ENCODE data around the gene MS4A18. TPM values are rescaled to one million over a fixed set of nuclear protein-coding genes. Genes with fewer than 3 reads are reported as not detected.

The MS4A18 gene
- polyA plus RNA-seq, 4 donors: 0.77 to 1.1 (median 0.97) TPM; not detected in 1

DNA sequence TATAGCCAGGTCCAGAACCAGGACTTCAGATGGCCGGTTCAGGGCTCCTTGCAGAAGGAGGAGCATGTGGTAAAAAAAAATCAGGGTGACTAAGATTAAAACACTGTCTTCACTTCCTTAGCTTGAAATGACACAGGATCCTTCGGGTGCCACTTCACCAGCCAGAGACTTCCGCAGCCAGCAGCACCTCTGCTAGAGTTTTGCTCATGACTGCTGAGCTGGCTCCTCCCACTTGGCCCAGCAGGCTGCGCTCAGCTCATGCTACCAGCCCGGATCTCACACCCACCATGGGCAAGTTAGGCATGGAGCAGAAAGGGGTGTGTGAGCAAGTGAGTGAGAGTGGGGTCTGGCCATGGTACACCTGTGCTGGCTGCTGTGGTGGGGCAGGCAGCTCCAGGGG, 6.6 kb upstream of the MS4A18 start:
- peaks cover 0 to 36% of the 10 kb centered on the region in 2 donors for H3K9me3 ChIP-seq (ENCODE audit: control insufficient read depth in 2 of 2, insufficient read depth in 1 of 2, low read depth in 1 of 2, low read length in 1 of 2)
- DNase-seq: no peak
- H3K27me3 ChIP-seq (ENCODE audit: control insufficient read depth in 3 of 3, insufficient read depth in 3 of 3, low read length in 3 of 3): peaks cover 0 to 3% (median 0%) of the 10 kb centered on the region in 3 donors
- FAIRE-seq: no peak
- peaks cover 0 to 16% (median 4%) of the 10 kb centered on the region in 3 donors for H3K36me3 ChIP-seq (ENCODE audit: control insufficient read depth in 3 of 3, insufficient read depth in 2 of 3, low read depth in 1 of 3, low read length in 3 of 3)
- H3K27ac ChIP-seq (ENCODE audit: low read depth in 1 of 3, low read length in 2 of 3): peak overlapping the region; percentile 11 to 83 (median 78)
- WGBS, 3 donors: 90 to 93% (median 92%) methylated on average over 5 of the region's 5 CpGs
- H3K4me3 ChIP-seq (ENCODE audit: low read depth in 1 of 3, low read length in 3 of 3): no peak overlapping the region
- H3K4me1 ChIP-seq (ENCODE audit: control insufficient read depth in 3 of 3, insufficient read depth in 2 of 3, low read depth in 1 of 3, low read length in 2 of 3): peaks cover 0 to 46% (median 11%) of the 10 kb centered on the region in 3 donors

DNA sequence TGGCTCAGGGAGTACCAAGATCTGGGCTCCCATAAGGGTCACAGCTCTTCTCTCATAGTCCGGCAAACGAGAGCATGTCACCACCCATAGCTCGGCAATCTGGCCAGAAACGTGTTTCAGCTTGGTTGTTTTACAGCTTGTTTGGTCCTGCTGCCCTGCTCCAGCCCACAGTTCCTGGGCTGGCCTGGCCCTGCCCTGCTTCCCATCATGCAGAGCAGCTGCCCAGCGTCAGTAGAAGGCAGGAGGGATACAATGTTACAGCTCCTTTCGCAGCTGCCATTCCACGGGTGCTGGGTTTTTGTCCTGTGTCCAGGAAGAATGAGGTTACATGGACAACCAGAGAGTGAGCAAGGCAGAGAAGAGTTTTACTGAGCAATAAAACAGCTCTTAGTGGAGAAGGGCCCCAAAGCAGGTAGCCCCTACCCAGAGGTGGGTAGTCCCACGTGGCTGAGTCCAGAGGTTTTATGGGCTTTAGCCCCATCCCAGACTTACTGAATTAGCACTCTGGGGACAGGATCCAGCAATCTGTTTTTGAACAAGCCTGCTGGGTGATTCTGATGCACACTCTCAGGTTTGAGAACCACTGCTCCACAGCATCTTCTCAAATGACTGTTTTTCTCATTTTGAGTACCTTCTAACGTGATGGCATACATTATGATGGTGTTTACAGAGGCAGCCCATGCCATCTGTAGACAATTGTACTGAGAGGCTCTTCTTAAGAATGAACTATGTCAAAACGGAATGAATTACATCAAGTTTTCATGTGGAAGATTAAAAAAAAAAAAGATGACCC, 5.8 kb upstream of the MS4A18 start:
- Histone ChIP-seq H3K4me1 (ENCODE audit: control insufficient read depth in 3 of 3, insufficient read depth in 2 of 3, low read depth in 1 of 3, low read length in 2 of 3) (peaks cover 0 to 44% (median 11%) of the 10 kb centered on the region in 3 donors), H3K36me3 (ENCODE audit: control insufficient read depth in 3 of 3, insufficient read depth in 2 of 3, low read depth in 1 of 3, low read length in 3 of 3) (peaks cover 0 to 16% (median 4%) of the 10 kb centered on the region in 3 donors), H3K9me3 (ENCODE audit: control insufficient read depth in 2 of 2, insufficient read depth in 1 of 2, low read depth in 1 of 2, low read length in 1 of 2) (peaks cover 0 to 36% of the 10 kb centered on the region in 2 donors), H3K4me3 (ENCODE audit: low read depth in 1 of 3, low read length in 3 of 3) (no peak overlapping the region), H3K27me3 (ENCODE audit: control insufficient read depth in 3 of 3, insufficient read depth in 3 of 3, low read length in 3 of 3) (peaks cover 0 to 3% (median 0%) of the 10 kb centered on the region in 3 donors), H3K27ac (ENCODE audit: low read depth in 1 of 3, low read length in 2 of 3) (peak overlapping the region; percentile 11 to 83 (median 78))
- 44 to 76% (median 58%) methylated on average over 10 of the region's 10 CpGs for WGBS, 3 donors
- DNase-seq (peak in 1 of 2 donors; percentile 66), FAIRE-seq (no peak)

DNA sequence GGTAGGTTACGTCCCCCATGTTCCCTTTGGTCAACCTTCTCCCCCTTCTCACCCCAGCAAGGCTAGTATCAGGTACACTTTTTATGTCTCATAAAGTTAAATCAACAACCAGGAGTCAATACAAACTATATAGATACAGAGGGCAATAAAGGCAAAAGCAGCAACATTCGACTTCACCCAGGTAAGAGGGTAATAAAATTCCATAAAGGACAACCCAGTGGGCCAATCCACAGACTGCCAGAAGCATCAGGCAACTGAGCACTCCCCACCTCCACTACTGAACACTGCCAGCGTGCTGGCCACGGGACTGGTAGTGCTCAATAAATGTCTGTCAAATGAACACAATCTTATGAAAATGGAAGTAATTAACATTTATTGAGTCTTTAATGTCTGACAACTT, 5.1 kb upstream of the MS4A18 start:
- H3K27ac ChIP-seq (ENCODE audit: low read depth in 1 of 3, low read length in 2 of 3): peak overlapping the region in 2 of 3 donors; percentile 74 to 84
- H3K36me3 ChIP-seq (ENCODE audit: control insufficient read depth in 3 of 3, insufficient read depth in 2 of 3, low read depth in 1 of 3, low read length in 3 of 3): peaks cover 0 to 16% (median 4%) of the 10 kb centered on the region in 3 donors
- peaks cover 0 to 3% (median 0%) of the 10 kb centered on the region in 3 donors for H3K27me3 ChIP-seq (ENCODE audit: control insufficient read depth in 3 of 3, insufficient read depth in 3 of 3, low read length in 3 of 3)
- FAIRE-seq: no peak
- no peak overlapping the region for H3K4me3 ChIP-seq (ENCODE audit: low read depth in 1 of 3, low read length in 3 of 3)
- peaks cover 0 to 43% (median 11%) of the 10 kb centered on the region in 3 donors for H3K4me1 ChIP-seq (ENCODE audit: control insufficient read depth in 3 of 3, insufficient read depth in 2 of 3, low read depth in 1 of 3, low read length in 2 of 3)
- WGBS, 3 donors: 14 to 61% (median 35%) methylated on average over 4 of the region's 4 CpGs
- DNase-seq: peak; percentile 88 to 97
- peaks cover 0 to 31% of the 10 kb centered on the region in 2 donors for H3K9me3 ChIP-seq (ENCODE audit: control insufficient read depth in 2 of 2, insufficient read depth in 1 of 2, low read depth in 1 of 2, low read length in 1 of 2)

DNA sequence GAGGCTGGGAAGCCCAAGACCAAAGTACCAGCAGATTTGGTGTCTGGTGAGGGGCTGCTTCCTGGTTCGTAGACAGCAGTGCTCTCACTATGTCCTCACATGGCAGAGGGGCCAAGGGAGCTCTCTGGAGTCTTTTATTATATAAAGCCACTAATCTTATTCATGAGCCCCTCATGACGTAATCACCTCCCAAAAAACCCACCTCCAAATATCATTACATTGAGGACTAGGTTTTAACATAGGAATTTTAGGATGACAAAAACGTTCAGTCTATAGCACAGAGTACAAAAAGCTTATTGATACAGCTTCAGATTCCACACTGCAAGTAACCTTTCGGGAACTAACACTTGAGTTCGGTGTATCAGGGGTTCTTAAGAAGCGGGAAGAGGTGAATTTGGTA, 4.1 kb upstream of the MS4A18 start:
- FAIRE-seq (no peak), DNase-seq (no peak)
- peaks cover 0 to 7% (median 2%) of the 10 kb centered on the region in 3 donors for H3K36me3 ChIP-seq (ENCODE audit: control insufficient read depth in 3 of 3, insufficient read depth in 2 of 3, low read depth in 1 of 3, low read length in 3 of 3)
- peaks cover 0 to 24% of the 10 kb centered on the region in 2 donors for H3K9me3 ChIP-seq (ENCODE audit: control insufficient read depth in 2 of 2, insufficient read depth in 1 of 2, low read depth in 1 of 2, low read length in 1 of 2)
- H3K4me3 ChIP-seq (ENCODE audit: low read depth in 1 of 3, low read length in 3 of 3): no peak overlapping the region
- H3K27me3 ChIP-seq (ENCODE audit: control insufficient read depth in 3 of 3, insufficient read depth in 3 of 3, low read length in 3 of 3): peaks cover 0 to 3% (median 0%) of the 10 kb centered on the region in 3 donors
- 82 to 83% (median 83%) methylated on average over 6 of the region's 6 CpGs for WGBS, 3 donors
- H3K27ac ChIP-seq (ENCODE audit: low read depth in 1 of 3, low read length in 2 of 3): peak overlapping the region in 2 of 3 donors; percentile 74 to 84
- H3K4me1 ChIP-seq (ENCODE audit: control insufficient read depth in 3 of 3, insufficient read depth in 2 of 3, low read depth in 1 of 3, low read length in 2 of 3): peaks cover 0 to 45% (median 11%) of the 10 kb centered on the region in 3 donors

DNA sequence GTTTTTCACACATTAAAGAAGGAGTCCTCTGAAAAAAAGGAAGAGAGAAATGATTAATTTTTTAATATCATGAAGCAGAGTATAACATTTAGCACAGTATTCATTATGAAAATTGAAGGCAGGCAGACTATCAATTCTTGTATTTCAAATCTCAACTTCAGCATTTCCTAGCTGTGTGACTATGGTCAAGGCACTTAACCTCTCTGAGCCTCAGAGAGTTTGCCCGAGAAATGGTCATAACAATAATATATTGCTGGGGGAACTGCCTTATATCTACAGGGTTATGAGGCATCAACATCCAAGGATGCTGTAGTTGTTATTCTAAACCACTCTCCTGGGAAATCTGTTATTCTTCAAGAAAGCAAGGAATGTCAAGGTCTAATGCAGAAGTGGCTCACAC, 1.1 kb downstream of the MS4A18 start:
- no peak for DNase-seq
- FAIRE-seq: no peak
- H3K27ac ChIP-seq (ENCODE audit: low read depth in 1 of 3, low read length in 2 of 3): no peak overlapping the region
- H3K36me3 ChIP-seq (ENCODE audit: control insufficient read depth in 3 of 3, insufficient read depth in 2 of 3, low read depth in 1 of 3, low read length in 3 of 3): no peaks in the 10 kb centered on the region
- 84 to 92% (median 89%) methylated on average over 1 of the region's 1 CpG for WGBS, 3 donors
- H3K4me1 ChIP-seq (ENCODE audit: control insufficient read depth in 3 of 3, insufficient read depth in 2 of 3, low read depth in 1 of 3, low read length in 2 of 3): peaks cover 0 to 19% (median 2%) of the 10 kb centered on the region in 3 donors
- H3K27me3 ChIP-seq (ENCODE audit: control insufficient read depth in 3 of 3, insufficient read depth in 3 of 3, low read length in 3 of 3): no peaks in the 10 kb centered on the region
- H3K4me3 ChIP-seq (ENCODE audit: low read depth in 1 of 3, low read length in 3 of 3): no peak overlapping the region
- H3K9me3 ChIP-seq (ENCODE audit: control insufficient read depth in 2 of 2, insufficient read depth in 1 of 2, low read depth in 1 of 2, low read length in 1 of 2): no peaks in the 10 kb centered on the region

DNA sequence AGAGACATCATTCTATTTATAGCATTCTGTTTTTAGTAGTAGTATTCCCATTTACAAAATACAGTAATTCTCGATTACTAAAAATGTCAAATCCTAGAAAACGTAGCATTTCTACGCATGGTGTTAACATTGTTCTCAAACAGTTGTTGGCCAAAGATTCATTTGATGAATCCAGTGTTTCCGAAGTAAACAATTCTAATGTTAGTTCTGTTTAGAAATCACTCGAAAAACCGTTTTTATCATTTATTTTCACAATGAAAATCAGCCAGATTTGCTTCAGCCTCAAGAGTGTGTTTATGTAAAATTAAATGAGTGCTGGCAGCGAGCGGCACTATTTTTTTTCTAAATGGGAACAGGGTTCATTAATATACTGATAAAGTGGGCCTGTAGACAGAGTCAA, 7.1 kb downstream of the MS4A18 start:
- FAIRE-seq (no peak), DNase-seq (no peak)
- peaks cover 0 to 12% of the 10 kb centered on the region in 2 donors for H3K9me3 ChIP-seq (ENCODE audit: control insufficient read depth in 2 of 2, insufficient read depth in 1 of 2, low read depth in 1 of 2, low read length in 1 of 2)
- H3K4me1 ChIP-seq (ENCODE audit: control insufficient read depth in 3 of 3, insufficient read depth in 2 of 3, low read depth in 1 of 3, low read length in 2 of 3): peaks cover 0 to 7% (median 0%) of the 10 kb centered on the region in 3 donors
- H3K27me3 ChIP-seq (ENCODE audit: control insufficient read depth in 3 of 3, insufficient read depth in 3 of 3, low read length in 3 of 3): no peaks in the 10 kb centered on the region
- H3K36me3 ChIP-seq (ENCODE audit: control insufficient read depth in 3 of 3, insufficient read depth in 2 of 3, low read depth in 1 of 3, low read length in 3 of 3): no peaks in the 10 kb centered on the region
- WGBS, 3 donors: 67 to 89% (median 83%) methylated on average over 8 of the region's 8 CpGs
- no peak overlapping the region for H3K4me3 ChIP-seq (ENCODE audit: low read depth in 1 of 3, low read length in 3 of 3)
- H3K27ac ChIP-seq (ENCODE audit: low read depth in 1 of 3, low read length in 2 of 3): no peak overlapping the region

DNA sequence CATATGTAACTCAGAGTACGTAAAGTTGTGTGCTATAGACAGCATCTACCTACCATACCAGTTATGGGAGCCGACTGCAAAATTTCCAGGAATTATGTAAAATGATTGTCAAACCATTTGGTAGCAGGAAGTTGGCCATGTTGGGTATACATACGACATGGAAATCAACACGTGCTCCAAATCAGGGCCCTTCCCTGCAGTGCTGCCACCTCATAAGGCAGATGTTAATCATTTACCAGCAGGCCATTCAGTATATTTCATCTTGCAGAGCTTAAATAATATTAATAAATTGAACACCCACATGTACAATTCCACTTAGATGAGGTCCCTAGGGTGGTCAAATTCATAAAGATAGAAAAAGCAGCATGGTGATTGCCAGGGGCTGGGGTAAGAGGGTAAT, 9.8 kb downstream of the MS4A18 start:
- no peaks in the 10 kb centered on the region for H3K36me3 ChIP-seq (ENCODE audit: control insufficient read depth in 3 of 3, insufficient read depth in 2 of 3, low read depth in 1 of 3, low read length in 3 of 3)
- H3K9me3 ChIP-seq (ENCODE audit: control insufficient read depth in 2 of 2, insufficient read depth in 1 of 2, low read depth in 1 of 2, low read length in 1 of 2): peaks cover 0 to 12% of the 10 kb centered on the region in 2 donors
- 54 to 76% (median 58%) methylated on average over 4 of the region's 4 CpGs for WGBS, 3 donors
- H3K4me3 ChIP-seq (ENCODE audit: low read depth in 1 of 3, low read length in 3 of 3): no peak overlapping the region
- FAIRE-seq (no peak), DNase-seq (peak; percentile 62 to 75)
- H3K27ac ChIP-seq (ENCODE audit: low read depth in 1 of 3, low read length in 2 of 3): no peak overlapping the region
- no peaks in the 10 kb centered on the region for H3K27me3 ChIP-seq (ENCODE audit: control insufficient read depth in 3 of 3, insufficient read depth in 3 of 3, low read length in 3 of 3)
- H3K4me1 ChIP-seq (ENCODE audit: control insufficient read depth in 3 of 3, insufficient read depth in 2 of 3, low read depth in 1 of 3, low read length in 2 of 3): peaks cover 0 to 4% (median 0%) of the 10 kb centered on the region in 3 donors

DNA sequence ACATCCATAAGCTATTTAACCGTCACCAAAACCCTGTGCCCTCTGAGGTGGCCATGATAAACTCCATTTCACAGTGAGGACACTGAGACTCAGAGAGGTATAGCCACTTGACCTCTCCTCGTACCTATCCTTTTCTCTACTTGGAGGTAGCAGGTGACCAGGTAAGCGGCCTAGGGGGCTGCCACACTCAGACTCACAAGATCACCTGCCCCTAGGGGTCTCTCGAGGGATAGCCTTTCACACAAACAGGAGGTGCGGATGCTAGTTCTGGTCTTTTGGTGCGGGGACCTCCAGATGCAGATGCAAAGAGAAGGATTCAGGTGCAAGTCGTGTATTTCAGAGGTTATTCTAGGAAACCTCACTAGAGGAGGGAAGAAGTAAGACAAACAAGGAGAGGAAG, 14.6 kb downstream of the MS4A18 start:
- DNase-seq (no peak), FAIRE-seq (no peak)
- no peak overlapping the region for H3K4me3 ChIP-seq (ENCODE audit: low read depth in 1 of 3, low read length in 3 of 3)
- peaks cover 0 to 5% of the 10 kb centered on the region in 2 donors for H3K9me3 ChIP-seq (ENCODE audit: control insufficient read depth in 2 of 2, insufficient read depth in 1 of 2, low read depth in 1 of 2, low read length in 1 of 2)
- H3K27ac ChIP-seq (ENCODE audit: low read depth in 1 of 3, low read length in 2 of 3): no peak overlapping the region
- H3K4me1 ChIP-seq (ENCODE audit: control insufficient read depth in 3 of 3, insufficient read depth in 2 of 3, low read depth in 1 of 3, low read length in 2 of 3): peaks cover 0 to 17% (median 0%) of the 10 kb centered on the region in 3 donors
- H3K27me3 ChIP-seq (ENCODE audit: control insufficient read depth in 3 of 3, insufficient read depth in 3 of 3, low read length in 3 of 3): no peaks in the 10 kb centered on the region
- no peaks in the 10 kb centered on the region for H3K36me3 ChIP-seq (ENCODE audit: control insufficient read depth in 3 of 3, insufficient read depth in 2 of 3, low read depth in 1 of 3, low read length in 3 of 3)
- WGBS, 3 donors: 79 to 87% (median 81%) methylated on average over 7 of the region's 7 CpGs

All from small intestine (tissue), 7 donors.